Measurements from ENCODE around the gene VAV2.
"Not testable (repeated sequence)": the region's sequence is repeated elsewhere in the genome, so short reads cannot be mapped to it uniquely, and the experiment has no call there.

Gene VAV2

GRCh38 chr9:133758228-133758627 is 233.9 kb downstream of the VAV2 start:
- Mint-ChIP-seq H3K27ac (no peak overlapping the region), H3K4me1 (no peaks in the 10 kb centered on the region), H3K36me3 (ENCODE audit: low read depth) (no peaks in the 10 kb centered on the region), H3K27me3 (peaks cover 15% of the 10 kb centered on the region), H3K4me3 (no peak overlapping the region), H3K9me3 (no peaks in the 10 kb centered on the region)
- ATAC-seq: no peak
- DNase-seq: no peak

- no peak for DNase-seq
- Mint-ChIP-seq H3K4me3 (no peak overlapping the region), H3K27me3 (peaks cover 24% of the 10 kb centered on the region), H3K4me1 (no peaks in the 10 kb centered on the region), H3K36me3 (ENCODE audit: low read depth) (no peaks in the 10 kb centered on the region), H3K9me3 (no peaks in the 10 kb centered on the region), H3K27ac (no peak overlapping the region)
- ATAC-seq: no peak
Measured at GRCh38 chr9:133754688-133755227, 237.4 kb downstream of the VAV2 start.

GRCh38 chr9:133754187-133754586 is 237.9 kb downstream of the VAV2 start:
- H3K27ac Mint-ChIP-seq: no peak overlapping the region
- H3K4me3 Mint-ChIP-seq: no peak overlapping the region
- H3K27me3 Mint-ChIP-seq: peaks cover 24% of the 10 kb centered on the region
- ATAC-seq (no peak), DNase-seq (no peak)
- no peaks in the 10 kb centered on the region for H3K4me1 Mint-ChIP-seq
- no peaks in the 10 kb centered on the region for H3K36me3 Mint-ChIP-seq (ENCODE audit: low read depth)
- no peaks in the 10 kb centered on the region for H3K9me3 Mint-ChIP-seq

GRCh38 chr9:133752739-133753446 is 239.2 kb downstream of the VAV2 start:
- Mint-ChIP-seq H3K36me3 (ENCODE audit: low read depth) (no peaks in the 10 kb centered on the region), H3K9me3 (no peaks in the 10 kb centered on the region), H3K4me1 (no peaks in the 10 kb centered on the region), H3K27me3 (peaks cover 33% of the 10 kb centered on the region), H3K27ac (no peak overlapping the region), H3K4me3 (no peak overlapping the region)
- no peak for ATAC-seq
- DNase-seq: no peak

- ATAC-seq: no peak
Measured at GRCh38 chr9:133750982-133751649, 241.0 kb downstream of the VAV2 start.

GRCh38 chr9:133747309-133747708 is 244.8 kb downstream of the VAV2 start:
- Mint-ChIP-seq H3K9me3 (no peaks in the 10 kb centered on the region), H3K27me3 (peaks cover 29% of the 10 kb centered on the region), H3K36me3 (ENCODE audit: low read depth) (no peaks in the 10 kb centered on the region), H3K27ac (no peak overlapping the region), H3K4me1 (no peaks in the 10 kb centered on the region), H3K4me3 (no peak overlapping the region)
- DNase-seq (no peak), ATAC-seq (no peak)

More at GRCh38 chr9:133750982-133751649, 241.0 kb downstream of the VAV2 start:
- H3K4me1 Mint-ChIP-seq: no peaks in the 10 kb centered on the region
- no peaks in the 10 kb centered on the region for H3K9me3 Mint-ChIP-seq
- H3K27ac Mint-ChIP-seq: no peak overlapping the region
- no peak for DNase-seq
- peaks cover 43% of the 10 kb centered on the region for H3K27me3 Mint-ChIP-seq
- no peaks in the 10 kb centered on the region for H3K36me3 Mint-ChIP-seq (ENCODE audit: low read depth)
- no peak overlapping the region for H3K4me3 Mint-ChIP-seq

- ATAC-seq; H3K4me3 Mint-ChIP-seq; DNase-seq; H3K4me1 Mint-ChIP-seq; H3K9me3 Mint-ChIP-seq; H3K27ac Mint-ChIP-seq; H3K36me3 Mint-ChIP-seq (ENCODE audit: low read depth): not testable (repeated sequence)
- H3K27me3 Mint-ChIP-seq: peaks cover 26% of the 10 kb centered on the region
Measured at GRCh38 chr9:133744528-133744927, 247.6 kb downstream of the VAV2 start.

- no peak overlapping the region for H3K27ac Mint-ChIP-seq
- DNase-seq (peak; percentile 83), ATAC-seq (peak; percentile 70)
- no peak overlapping the region for H3K4me3 Mint-ChIP-seq
- H3K9me3 Mint-ChIP-seq: no peaks in the 10 kb centered on the region
- peaks cover 6% of the 10 kb centered on the region for H3K4me1 Mint-ChIP-seq
- H3K36me3 Mint-ChIP-seq (ENCODE audit: low read depth): no peaks in the 10 kb centered on the region
- peaks cover 18% of the 10 kb centered on the region for H3K27me3 Mint-ChIP-seq
Measured at GRCh38 chr9:133742849-133743444, 249.2 kb downstream of the VAV2 start.

- Mint-ChIP-seq H3K4me3 (no peak overlapping the region), H3K27me3 (peaks cover 12% of the 10 kb centered on the region), H3K9me3 (no peaks in the 10 kb centered on the region), H3K36me3 (ENCODE audit: low read depth) (no peaks in the 10 kb centered on the region), H3K27ac (no peak overlapping the region), H3K4me1 (peaks cover 9% of the 10 kb centered on the region)
- ATAC-seq: no peak
- no peak for DNase-seq
Measured at GRCh38 chr9:133742251-133742650, 249.9 kb downstream of the VAV2 start.

- Mint-ChIP-seq H3K4me3 (no peak overlapping the region), H3K9me3 (no peaks in the 10 kb centered on the region), H3K27ac (no peak overlapping the region), H3K36me3 (ENCODE audit: low read depth) (no peaks in the 10 kb centered on the region), H3K4me1 (peaks cover 9% of the 10 kb centered on the region), H3K27me3 (peaks cover 12% of the 10 kb centered on the region)
- DNase-seq: no peak
- no peak for ATAC-seq
Measured at GRCh38 chr9:133741716-133742115, 250.4 kb downstream of the VAV2 start.

- ATAC-seq: no peak
- no peak for DNase-seq
- Mint-ChIP-seq H3K27ac (no peak overlapping the region), H3K27me3 (peaks cover 6% of the 10 kb centered on the region), H3K4me3 (no peak overlapping the region), H3K4me1 (peaks cover 9% of the 10 kb centered on the region), H3K9me3 (no peaks in the 10 kb centered on the region), H3K36me3 (ENCODE audit: low read depth) (no peaks in the 10 kb centered on the region)
Measured at GRCh38 chr9:133740911-133741310, 251.2 kb downstream of the VAV2 start.

GRCh38 chr9:133739408-133740280 is 252.5 kb downstream of the VAV2 start:
- ATAC-seq (no peak), DNase-seq (no peak)
- Mint-ChIP-seq H3K36me3 (ENCODE audit: low read depth) (no peaks in the 10 kb centered on the region), H3K4me1 (peaks cover 12% of the 10 kb centered on the region), H3K27ac (no peak overlapping the region), H3K27me3 (peaks cover 6% of the 10 kb centered on the region), H3K4me3 (no peak overlapping the region), H3K9me3 (no peaks in the 10 kb centered on the region)

GRCh38 chr9:133738640-133739225 is 253.4 kb downstream of the VAV2 start:
- Mint-ChIP-seq H3K27me3 (no peaks in the 10 kb centered on the region), H3K36me3 (ENCODE audit: low read depth) (no peaks in the 10 kb centered on the region), H3K9me3 (no peaks in the 10 kb centered on the region), H3K4me3 (peak overlapping the region; percentile 11), H3K27ac (no peak overlapping the region), H3K4me1 (peaks cover 12% of the 10 kb centered on the region)
- ATAC-seq (no peak), DNase-seq (no peak)
